Astrocyte (in vitro differentiated cells and primary cell): ENCODE data around the gene LMNA. TPM values are rescaled to one million over a fixed set of nuclear protein-coding genes. Genes with fewer than 3 reads are reported as not detected.

Source experiments
- DNase-seq: peaks from one replicate; pipeline ENCODE4 v3.0.0-alpha.2; 2010; ENCODE audit warnings: low read depth
- FAIRE-seq: peaks from 2 replicates; lab custom pipeline; 2011; peaks lifted over from hg19 to GRCh38; lab: Jason Lieb, UNC
- H2AFZ ChIP-seq: 2 replicates; pipeline ENCODE4 v1.6.0; 2012; ENCODE audit warnings: low read depth, low read length, inconsistent platforms
- H3K27ac ChIP-seq: 2 replicates; pipeline ENCODE4 v1.5.1; 2011; ENCODE audit warnings: low read depth, low read length, inconsistent platforms
- H3K27me3 ChIP-seq: 2 replicates; pipeline ENCODE4 v1.6.0; 2011; ENCODE audit warnings: low read length, inconsistent platforms; ENCODE audit not compliant: insufficient read depth
- H3K36me3 ChIP-seq: 2 replicates; pipeline ENCODE4 v1.5.1; 2011; ENCODE audit warnings: low read length, inconsistent platforms; ENCODE audit not compliant: insufficient read depth
- H3K4me1 ChIP-seq: 2 replicates; pipeline ENCODE4 v1.5.1; 2011; ENCODE audit warnings: low read length, inconsistent platforms; ENCODE audit not compliant: insufficient read depth
- H3K4me2 ChIP-seq: 2 replicates; pipeline ENCODE4 v1.6.0; 2012; ENCODE audit warnings: low read length, inconsistent platforms
- H3K4me3 ChIP-seq: 2 replicates; pipeline ENCODE4 v1.5.1; 2011; ENCODE audit warnings: low read depth, mild to moderate bottlenecking, low read length, inconsistent platforms; ENCODE audit not compliant: insufficient read depth
- H3K79me2 ChIP-seq: 2 replicates; pipeline ENCODE4 v1.6.0; 2012; ENCODE audit warnings: mild to moderate bottlenecking, low read length, inconsistent platforms; ENCODE audit not compliant: insufficient read depth
- H3K9ac ChIP-seq: 2 replicates; pipeline ENCODE4 v1.6.0; 2012; ENCODE audit warnings: mild to moderate bottlenecking, low read length, inconsistent platforms
- H3K9me3 ChIP-seq: 2 replicates; pipeline ENCODE4 v1.5.1; 2012; ENCODE audit warnings: low read depth, mild to moderate bottlenecking, low read length, inconsistent platforms; ENCODE audit not compliant: insufficient read depth
- H4K20me1 ChIP-seq: 2 replicates; pipeline ENCODE4 v1.6.0; 2012; ENCODE audit warnings: low read length, inconsistent platforms; ENCODE audit not compliant: insufficient read depth
- H3K27ac Mint-ChIP-seq: one replicate; pipeline ENCODE4 v1.8.0; 2021; ENCODE audit warnings: mild to moderate bottlenecking, mixed read lengths; ENCODE audit not compliant: unreplicated experiment
- H3K27me3 Mint-ChIP-seq: one replicate; pipeline ENCODE4 v1.8.0; 2021; ENCODE audit warnings: low read depth, mixed read lengths; ENCODE audit not compliant: unreplicated experiment
- H3K36me3 Mint-ChIP-seq: one replicate; pipeline ENCODE4 v1.8.0; 2021; ENCODE audit warnings: low read depth, mixed read lengths; ENCODE audit not compliant: unreplicated experiment
- H3K4me1 Mint-ChIP-seq: one replicate; pipeline ENCODE4 v1.8.0; 2021; ENCODE audit warnings: low read depth, mixed read lengths; ENCODE audit not compliant: unreplicated experiment
- H3K4me3 Mint-ChIP-seq: one replicate; pipeline ENCODE4 v1.8.0; 2021; ENCODE audit warnings: mild to moderate bottlenecking, moderate library complexity, mixed read lengths; ENCODE audit not compliant: unreplicated experiment
- H3K9me3 Mint-ChIP-seq: one replicate; pipeline ENCODE4 v1.8.0; 2021; ENCODE audit warnings: mild to moderate bottlenecking, mixed read lengths; ENCODE audit not compliant: unreplicated experiment
- CTCF ChIP-seq: IDR thresholded peaks from 2 replicates; pipeline ENCODE4 v1.5.1; 2011; ENCODE audit warnings: low read depth, mild to moderate bottlenecking, inconsistent platforms, low read length, moderate library complexity; ENCODE audit not compliant: insufficient read depth
- EZH2 ChIP-seq: IDR thresholded peaks from 2 replicates; pipeline ENCODE4 v1.6.1; 2012; ENCODE audit warnings: mild to moderate bottlenecking, low read length, inconsistent platforms; ENCODE audit not compliant: insufficient read depth
- total RNA-seq: library from RNA; stranded (reverse); gene quantifications from 2 replicates; pipeline ENCODE4 v1.2.1, GENCODE V29; 2021

Gene LMNA
- total RNA-seq, 1 donor from 2014 or later, result 464 TPM

GRCh38 chr1:156157966-156158365, 43.5 kb downstream of the LMNA start:
- H3K9ac ChIP-seq, result no peak overlapping the region
- FAIRE-seq (no peak), DNase-seq (no peak)
- TF ChIP-seq EZH2, result no peak
- TF ChIP-seq CTCF, result no peak
- no peaks in the 10 kb centered on the region for H4K20me1 ChIP-seq
- peaks cover 3% of the 10 kb centered on the region for H3K27me3 ChIP-seq
- Mint-ChIP-seq H3K27me3 (peaks cover 20% of the 10 kb centered on the region), H3K9me3 (no peaks in the 10 kb centered on the region), H3K36me3 (no peaks in the 10 kb centered on the region), H3K4me1 (peaks cover 5% of the 10 kb centered on the region), H3K27ac (no peak overlapping the region), H3K4me3 (no peak overlapping the region)
- H3K9me3 ChIP-seq, result no peaks in the 10 kb centered on the region
- H3K36me3 ChIP-seq, result no peaks in the 10 kb centered on the region
- H3K79me2 ChIP-seq, result no peaks in the 10 kb centered on the region
- no peak overlapping the region for H2AFZ ChIP-seq
- no peak overlapping the region for H3K27ac ChIP-seq
- peaks cover 11% of the 10 kb centered on the region for H3K4me1 ChIP-seq
- no peak overlapping the region for H3K4me2 ChIP-seq
- H3K4me3 ChIP-seq, result no peak overlapping the region

- no peaks in the 10 kb centered on the region for H3K9me3 ChIP-seq
- Mint-ChIP-seq H3K36me3 (no peaks in the 10 kb centered on the region), H3K27ac (no peak overlapping the region), H3K4me3 (peak overlapping the region; percentile 40), H3K4me1 (peaks cover 8% of the 10 kb centered on the region), H3K27me3 (peaks cover 15% of the 10 kb centered on the region), H3K9me3 (peaks cover 2% of the 10 kb centered on the region)
- DNase-seq (no peak), FAIRE-seq (no peak)
- peaks cover 3% of the 10 kb centered on the region for H3K27me3 ChIP-seq
- peak overlapping the region; percentile 80 for H3K4me2 ChIP-seq
- H3K79me2 ChIP-seq, result no peaks in the 10 kb centered on the region
- no peak for TF ChIP-seq CTCF
- no peak for TF ChIP-seq EZH2
- H3K27ac ChIP-seq, result no peak overlapping the region
- H3K4me3 ChIP-seq, result peak overlapping the region; percentile 48
- peaks cover 11% of the 10 kb centered on the region for H3K4me1 ChIP-seq
- H3K36me3 ChIP-seq, result no peaks in the 10 kb centered on the region
- H4K20me1 ChIP-seq, result no peaks in the 10 kb centered on the region
- peak overlapping the region; percentile 90 for H2AFZ ChIP-seq
- peak overlapping the region; percentile 61 for H3K9ac ChIP-seq
These were observed 45.7 kb downstream of the LMNA start for GRCh38 chr1:156160000-156160742.

DNA sequence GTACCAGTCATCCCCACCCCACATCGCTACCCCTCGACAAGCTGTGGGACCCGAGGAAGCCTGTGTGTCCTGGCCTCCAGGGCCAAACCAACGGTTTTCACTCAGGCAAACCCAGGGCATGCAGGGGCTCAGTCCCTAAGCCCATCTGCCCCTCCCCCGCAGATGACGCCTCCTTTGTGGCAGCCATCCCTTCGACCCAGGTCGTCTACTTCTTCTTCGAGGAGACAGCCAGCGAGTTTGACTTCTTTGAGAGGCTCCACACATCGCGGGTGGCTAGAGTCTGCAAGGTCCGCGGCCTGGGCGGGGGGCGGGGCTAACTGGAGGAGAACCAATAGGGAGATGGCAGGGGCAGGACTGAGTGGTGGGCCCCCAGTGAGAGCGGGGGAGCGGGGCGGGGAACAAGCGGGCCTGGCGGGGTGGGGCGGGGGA, 46.2 kb downstream of the LMNA start:
- DNase-seq (peak; percentile 57), FAIRE-seq (no peak)
- Histone ChIP-seq H3K9ac (peak overlapping the region; percentile 61), H3K27ac (no peak overlapping the region), H3K79me2 (no peaks in the 10 kb centered on the region), H3K4me2 (peak overlapping the region; percentile 80), H3K27me3 (peaks cover 3% of the 10 kb centered on the region), H3K4me3 (peak overlapping the region; percentile 48), H2AFZ (peak overlapping the region; percentile 90), H3K9me3 (no peaks in the 10 kb centered on the region), H3K36me3 (no peaks in the 10 kb centered on the region), H4K20me1 (no peaks in the 10 kb centered on the region), H3K4me1 (peaks cover 11% of the 10 kb centered on the region)
- peaks cover 2% of the 10 kb centered on the region for H3K9me3 Mint-ChIP-seq
- H3K36me3 Mint-ChIP-seq, result no peaks in the 10 kb centered on the region
- H3K27ac Mint-ChIP-seq, result no peak overlapping the region
- H3K4me3 Mint-ChIP-seq, result peak overlapping the region; percentile 62
- TF ChIP-seq CTCF (no peak), EZH2 (no peak)
- H3K27me3 Mint-ChIP-seq, result peaks cover 15% of the 10 kb centered on the region
- H3K4me1 Mint-ChIP-seq, result peaks cover 9% of the 10 kb centered on the region
